Brain microvascular endothelial cell (primary cell): ENCODE data around the gene MROH8.

Experiments used
- DNase-seq: peaks from one replicate; pipeline ENCODE4 v3.0.0-alpha.2; 2020
- H3K27ac ChIP-seq: fragments of 250-450 bp; sonication (Bioruptor Pico); 2 replicates; pipeline ENCODE4 v1.5.1; 2020; ENCODE audit warnings: mild to moderate bottlenecking, moderate library complexity
- H3K27me3 ChIP-seq: fragments of 250-450 bp; sonication (Bioruptor Pico); replicated peaks from 2 replicates; pipeline ENCODE4 v1.5.1; 2020; ENCODE audit warnings: mild to moderate bottlenecking
- H3K36me3 ChIP-seq: fragments of 250-450 bp; sonication (Bioruptor Pico); replicated peaks from 2 replicates; pipeline ENCODE4 v1.5.1; 2020; ENCODE audit warnings: mild to moderate bottlenecking
- H3K4me3 ChIP-seq: 2 replicates; pipeline ENCODE4 v1.5.1; 2011; ENCODE audit warnings: low read depth, mild to moderate bottlenecking, control low read depth, low read length, moderate library complexity
- in situ Hi-C: cut with HindIII; loops from 2 replicates; pipeline ENCODE4 v1.10.0; 2017; ENCODE audit warnings: low sequenced_read_pairs, low pct_ligation_motif_present
- TF ChIP-seq, protein P1 (sequence below): IDR thresholded peaks from 2 replicates; pipeline ENCODE4 v1.5.1; 2011; ENCODE audit warnings: low read depth, mild to moderate bottlenecking, moderate library complexity, low read length, control low read depth, inconsistent platforms; ENCODE audit errors: missing control alignments

The MROH8 gene

DNA sequence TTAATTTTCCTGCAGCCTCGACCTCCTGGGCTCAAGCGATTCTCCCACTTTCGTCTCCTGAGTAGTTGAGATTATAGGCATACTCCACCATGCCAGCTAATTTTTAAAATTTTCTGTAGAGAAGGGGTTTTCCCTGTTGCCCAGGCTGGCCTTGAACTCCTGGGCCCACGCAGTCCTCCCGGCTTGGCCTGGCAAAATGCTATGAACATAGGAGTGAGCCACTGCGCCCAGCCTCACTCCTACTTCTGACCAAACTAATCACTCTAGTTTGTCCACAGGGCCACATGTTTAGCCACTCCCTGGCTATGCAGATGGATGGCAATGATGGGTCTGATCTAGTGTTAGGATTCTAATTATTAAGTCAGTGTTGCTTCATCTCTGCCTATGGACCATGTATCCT, 32.1 kb downstream of the MROH8 start:
- Histone ChIP-seq H3K36me3 (no peaks in the 10 kb centered on the region), H3K4me3 (no peak overlapping the region), H3K27ac (no peak overlapping the region), H3K27me3 (no peaks in the 10 kb centered on the region)
- in situ Hi-C loops = no loop called here
- TF ChIP-seq, protein P1, sequence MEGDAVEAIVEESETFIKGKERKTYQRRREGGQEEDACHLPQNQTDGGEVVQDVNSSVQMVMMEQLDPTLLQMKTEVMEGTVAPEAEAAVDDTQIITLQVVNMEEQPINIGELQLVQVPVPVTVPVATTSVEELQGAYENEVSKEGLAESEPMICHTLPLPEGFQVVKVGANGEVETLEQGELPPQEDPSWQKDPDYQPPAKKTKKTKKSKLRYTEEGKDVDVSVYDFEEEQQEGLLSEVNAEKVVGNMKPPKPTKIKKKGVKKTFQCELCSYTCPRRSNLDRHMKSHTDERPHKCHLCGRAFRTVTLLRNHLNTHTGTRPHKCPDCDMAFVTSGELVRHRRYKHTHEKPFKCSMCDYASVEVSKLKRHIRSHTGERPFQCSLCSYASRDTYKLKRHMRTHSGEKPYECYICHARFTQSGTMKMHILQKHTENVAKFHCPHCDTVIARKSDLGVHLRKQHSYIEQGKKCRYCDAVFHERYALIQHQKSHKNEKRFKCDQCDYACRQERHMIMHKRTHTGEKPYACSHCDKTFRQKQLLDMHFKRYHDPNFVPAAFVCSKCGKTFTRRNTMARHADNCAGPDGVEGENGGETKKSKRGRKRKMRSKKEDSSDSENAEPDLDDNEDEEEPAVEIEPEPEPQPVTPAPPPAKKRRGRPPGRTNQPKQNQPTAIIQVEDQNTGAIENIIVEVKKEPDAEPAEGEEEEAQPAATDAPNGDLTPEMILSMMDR = no peak
- DNase-seq = no peak

DNA sequence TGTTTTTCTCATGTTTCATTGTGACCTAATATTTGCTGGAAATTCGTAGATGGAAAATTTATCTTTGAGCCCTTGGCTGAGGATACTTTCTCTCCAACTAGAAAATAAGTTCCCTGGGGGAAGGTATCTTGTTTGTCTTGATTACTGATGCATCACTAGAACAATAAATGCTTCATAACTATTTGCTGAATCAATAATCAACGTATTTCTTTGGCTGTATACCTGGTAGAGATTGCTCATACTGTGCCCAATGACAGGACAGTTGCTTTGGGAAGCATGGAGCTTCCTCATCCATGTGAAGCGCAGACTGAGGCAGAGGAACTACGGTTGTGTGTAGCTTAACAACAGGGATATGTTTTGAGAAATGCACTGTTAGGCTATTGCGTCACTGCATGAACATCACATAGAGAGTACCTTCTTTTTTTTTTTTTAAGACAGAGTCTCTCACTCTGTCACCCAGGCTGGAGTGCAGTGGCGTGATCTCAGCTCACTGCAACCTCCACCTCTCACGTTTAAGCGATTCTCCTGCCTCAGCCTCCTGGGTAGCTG, 34.4 kb downstream of the MROH8 start:
- no peak overlapping the region for H3K4me3 ChIP-seq
- no peak overlapping the region for H3K27ac ChIP-seq
- in situ Hi-C loops = no loop called here
- TF ChIP-seq, protein P1 = no peak
- no peak for DNase-seq
- H3K27me3 ChIP-seq = no peaks in the 10 kb centered on the region
- no peaks in the 10 kb centered on the region for H3K36me3 ChIP-seq

DNA sequence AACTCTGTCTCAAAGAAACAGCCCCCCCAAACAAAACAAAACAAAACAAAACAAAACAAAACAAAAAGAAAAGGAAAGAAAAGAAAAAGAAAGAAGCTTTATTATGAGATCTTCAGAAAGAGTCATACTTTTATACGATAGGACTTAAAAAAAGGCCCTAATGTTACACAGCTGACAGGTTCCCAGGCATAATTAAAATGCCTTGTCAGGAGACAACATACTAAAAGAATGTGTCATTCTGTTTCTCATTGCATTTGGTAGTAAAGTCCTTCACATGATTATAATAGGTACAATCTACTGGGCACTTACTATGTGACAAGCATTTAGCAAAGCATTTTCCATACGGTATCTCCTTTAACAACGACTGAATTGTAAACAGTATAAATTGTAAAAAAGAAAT, 36.6 kb downstream of the MROH8 start:
- H3K27ac ChIP-seq = no peak overlapping the region
- no peak overlapping the region for H3K4me3 ChIP-seq
- TF ChIP-seq, protein P1 = no peak
- no peaks in the 10 kb centered on the region for H3K27me3 ChIP-seq
- in situ Hi-C loops = no loop called here
- H3K36me3 ChIP-seq = no peaks in the 10 kb centered on the region
- no peak for DNase-seq

DNA sequence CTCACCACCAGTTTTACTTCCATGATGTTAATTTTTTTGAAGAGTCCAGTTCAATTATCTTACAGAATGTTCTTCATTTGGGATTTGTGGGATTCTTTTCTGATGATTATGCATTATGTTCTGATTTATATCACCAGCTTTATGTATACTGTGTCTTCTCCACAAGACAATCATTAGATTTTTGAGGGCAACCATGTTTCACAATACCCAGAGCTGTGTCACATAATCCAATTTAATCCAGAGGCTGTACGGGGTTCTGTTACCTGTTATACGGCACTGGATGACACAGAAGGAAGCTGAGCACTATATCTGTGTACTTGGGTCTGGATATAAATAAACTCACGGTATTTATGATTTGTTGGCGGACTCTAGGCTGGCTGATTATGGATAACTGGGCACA, 41.8 kb downstream of the MROH8 start:
- H3K27ac ChIP-seq = no peak overlapping the region
- no peaks in the 10 kb centered on the region for H3K36me3 ChIP-seq
- H3K4me3 ChIP-seq = no peak overlapping the region
- in situ Hi-C loops = no loop called here
- no peaks in the 10 kb centered on the region for H3K27me3 ChIP-seq
- TF ChIP-seq, protein P1 = no peak
- no peak for DNase-seq

DNA sequence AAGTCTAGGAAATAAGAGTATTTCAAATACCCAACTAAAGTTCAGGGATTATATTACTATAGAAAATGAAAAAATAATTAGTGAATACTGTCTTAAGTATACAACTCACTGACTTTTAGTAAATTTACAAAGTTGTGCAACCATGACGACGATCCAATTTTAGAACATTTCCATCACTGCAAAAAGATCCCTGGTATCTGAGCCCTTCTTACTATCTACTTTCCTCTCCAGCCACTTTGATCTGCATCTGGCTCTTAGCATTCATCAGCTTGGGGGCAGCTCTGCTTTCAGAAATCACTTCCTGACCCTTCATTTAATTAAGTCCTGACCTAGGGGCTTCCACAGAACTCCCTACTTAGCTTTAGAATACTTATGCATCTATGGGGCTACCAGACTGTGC, 45.4 kb downstream of the MROH8 start:
- DNase-seq = no peak
- no peaks in the 10 kb centered on the region for H3K36me3 ChIP-seq
- H3K27me3 ChIP-seq = no peaks in the 10 kb centered on the region
- H3K4me3 ChIP-seq = no peak overlapping the region
- no peak overlapping the region for H3K27ac ChIP-seq
- in situ Hi-C loops = no loop called here
- TF ChIP-seq, protein P1 = no peak

DNA sequence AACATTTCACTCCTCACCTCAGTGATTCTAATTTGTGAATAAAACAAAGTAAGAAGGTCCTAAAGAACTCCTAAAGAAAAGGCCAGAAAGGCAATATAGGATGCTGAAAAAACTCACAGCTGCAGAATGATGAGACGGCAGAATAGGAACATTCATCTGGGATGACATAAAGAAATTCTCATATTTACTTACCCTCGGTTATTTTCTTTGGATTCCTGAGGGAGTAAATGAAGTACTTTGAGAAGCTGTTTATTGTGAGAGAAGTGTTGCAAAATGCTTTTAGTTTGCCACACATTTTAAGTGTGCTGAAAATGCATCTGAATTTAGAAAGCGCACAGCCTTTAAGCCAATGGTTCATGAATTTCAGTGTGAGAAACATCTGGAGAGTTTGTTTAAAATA, 47.9 kb downstream of the MROH8 start:
- DNase-seq = no peak
- Histone ChIP-seq H3K36me3 (no peaks in the 10 kb centered on the region), H3K4me3 (no peak overlapping the region), H3K27ac (no peak overlapping the region), H3K27me3 (no peaks in the 10 kb centered on the region)
- TF ChIP-seq, protein P1 = no peak
- in situ Hi-C loops = no loop called here
